ENCODE measurements around the gene NUP50. TPM values are rescaled to one million over a fixed set of nuclear protein-coding genes. Genes with fewer than 3 reads are reported as not detected.
A peak's percentile ranks its signal among the peaks of the same experiment; 100 is the strongest.

NUP50 gene
- total RNA-seq, 2 experiments from 2014 or later = 151 to 154 TPM

DNA sequence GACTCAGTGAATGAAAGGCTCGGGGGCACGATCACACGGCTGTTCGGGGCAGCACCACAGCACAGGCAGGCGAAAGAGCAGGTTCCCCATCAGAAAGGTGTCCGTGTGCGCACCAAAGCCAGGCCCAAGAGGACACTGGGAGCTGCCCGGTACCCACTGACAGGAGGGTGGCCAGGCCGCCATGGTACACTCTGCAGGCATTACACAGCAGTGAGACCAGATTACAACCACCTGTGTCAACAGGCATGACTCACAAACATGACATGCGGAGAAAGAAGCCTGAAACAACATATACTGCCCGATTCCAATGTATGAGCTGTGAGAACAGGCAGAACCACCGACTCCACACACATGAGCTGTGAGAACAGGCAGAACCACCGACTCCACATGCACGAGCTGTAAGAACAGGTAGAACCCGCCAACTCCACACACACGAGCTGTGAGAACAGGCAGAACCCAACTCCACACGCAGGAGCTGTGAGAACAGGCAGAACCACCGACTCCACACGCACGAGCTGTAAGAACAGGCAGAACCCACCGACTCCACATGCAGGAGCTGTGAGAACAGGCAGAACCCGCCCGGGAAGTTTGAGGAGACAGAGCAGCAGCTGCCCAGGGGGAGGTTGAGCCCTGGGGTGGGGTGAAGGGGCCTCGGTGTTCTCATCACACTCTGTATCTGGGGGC is 44.4 kb downstream of the NUP50 start:
- H3K9me3 Mint-ChIP-seq = no peaks in the 10 kb centered on the region
- H3K4me3 Mint-ChIP-seq = no peak overlapping the region
- H3K27me3 Mint-ChIP-seq (ENCODE audit: low read depth) = no peaks in the 10 kb centered on the region
- intact Hi-C loops (cut with micrococcal nuclease) = loop anchor here (2.0 kb wide), 1 partner anchor 107 kb away; no protein-coding TSS in a partner anchor
- no peak for DNase-seq
- H3K4me1 Mint-ChIP-seq (ENCODE audit: low read depth) = no peaks in the 10 kb centered on the region
- peaks cover 1% of the 10 kb centered on the region for H3K36me3 Mint-ChIP-seq (ENCODE audit: low read depth)
- CTCF ChIA-PET = interaction anchor here (0.7 to 2.3 kb wide), 9 partner anchors 11 to 337 kb away, joined by 3 to 8 read pairs (median 4); no protein-coding TSS in a partner anchor
- H3K27ac Mint-ChIP-seq = no peak overlapping the region

- H3K9me3 Mint-ChIP-seq = no peaks in the 10 kb centered on the region
- H3K27me3 Mint-ChIP-seq (ENCODE audit: low read depth) = no peaks in the 10 kb centered on the region
- intact Hi-C loops (cut with micrococcal nuclease) = loop anchor here (2.0 kb wide), 1 partner anchor 108 kb away; no protein-coding TSS in a partner anchor
- peaks cover 1% of the 10 kb centered on the region for H3K36me3 Mint-ChIP-seq (ENCODE audit: low read depth)
- H3K4me3 Mint-ChIP-seq = no peak overlapping the region
- CTCF ChIA-PET = interaction anchor here (0.7 to 2.3 kb wide), 8 partner anchors 10 to 338 kb away, joined by 3 to 8 read pairs (median 4); no protein-coding TSS in a partner anchor
- no peak overlapping the region for H3K27ac Mint-ChIP-seq
- no peak for DNase-seq
- H3K4me1 Mint-ChIP-seq (ENCODE audit: low read depth) = no peaks in the 10 kb centered on the region
These were observed 44.9 kb downstream of the NUP50 start for GRCh38 chr22:45208696-45208992.

DNA sequence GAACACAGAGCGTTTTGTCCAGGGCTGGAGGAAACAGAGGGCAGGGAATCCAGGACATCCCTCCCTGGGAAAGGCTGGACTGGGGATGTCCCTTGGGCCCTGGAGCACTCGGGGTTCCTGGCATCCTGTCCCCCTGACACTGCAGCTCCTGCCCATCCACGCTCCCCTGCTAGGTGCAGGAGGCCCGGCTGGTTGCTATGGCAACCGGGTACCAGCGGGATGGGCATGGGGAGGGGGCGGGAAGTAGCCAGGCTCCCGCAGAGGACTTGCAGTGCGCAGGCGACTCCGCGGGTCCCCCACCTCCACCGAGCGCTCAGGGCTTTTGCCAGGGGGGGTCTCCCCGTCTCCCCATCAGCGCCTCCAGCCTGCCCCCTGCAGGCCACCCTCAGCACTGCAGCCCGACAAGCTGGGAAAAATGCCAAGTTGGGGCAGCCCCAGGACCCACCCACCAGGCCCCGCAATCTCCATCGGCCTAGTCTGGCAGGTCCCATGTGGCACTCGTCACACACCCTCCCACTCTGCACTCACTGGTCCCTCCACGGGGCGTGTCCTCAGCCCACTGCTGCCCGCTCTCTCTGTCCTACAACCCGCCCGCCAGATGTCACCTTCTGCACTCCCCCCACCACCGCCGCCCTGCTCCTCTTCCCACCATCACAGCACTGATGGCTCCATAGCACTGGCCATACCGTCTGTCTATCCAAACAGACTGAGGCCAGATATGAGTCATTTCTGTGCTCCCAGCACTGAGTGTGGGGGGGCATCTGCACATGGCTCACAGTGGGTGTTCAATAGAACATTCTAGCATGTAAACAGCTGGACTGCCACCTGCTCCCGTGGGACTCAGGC is 45.5 kb downstream of the NUP50 start:
- DNase-seq = peak; percentile 46
- CTCF ChIA-PET = interaction anchor here (0.7 to 2.3 kb wide), 6 partner anchors 10 to 107 kb away, joined by 3 to 8 read pairs (median 4); no protein-coding TSS in a partner anchor
- intact Hi-C loops (cut with micrococcal nuclease) = loop anchor here (2.0 kb wide), 1 partner anchor 108 kb away; no protein-coding TSS in a partner anchor
- no peaks in the 10 kb centered on the region for H3K27me3 Mint-ChIP-seq (ENCODE audit: low read depth)
- no peaks in the 10 kb centered on the region for H3K4me1 Mint-ChIP-seq (ENCODE audit: low read depth)
- no peaks in the 10 kb centered on the region for H3K9me3 Mint-ChIP-seq
- H3K4me3 Mint-ChIP-seq = no peak overlapping the region
- H3K27ac Mint-ChIP-seq = no peak overlapping the region
- peaks cover 1% of the 10 kb centered on the region for H3K36me3 Mint-ChIP-seq (ENCODE audit: low read depth)

- Mint-ChIP-seq H3K36me3 (ENCODE audit: low read depth) (peaks cover 1% of the 10 kb centered on the region), H3K4me1 (ENCODE audit: low read depth) (no peaks in the 10 kb centered on the region), H3K27me3 (ENCODE audit: low read depth) (no peaks in the 10 kb centered on the region), H3K9me3 (no peaks in the 10 kb centered on the region), H3K4me3 (no peak overlapping the region), H3K27ac (no peak overlapping the region)
- DNase-seq = no peak
- CTCF ChIA-PET = no interaction called here
- intact Hi-C loops (cut with micrococcal nuclease) = no loop called here
These were observed 46.4 kb downstream of the NUP50 start for GRCh38 chr22:45210174-45210573.

DNA sequence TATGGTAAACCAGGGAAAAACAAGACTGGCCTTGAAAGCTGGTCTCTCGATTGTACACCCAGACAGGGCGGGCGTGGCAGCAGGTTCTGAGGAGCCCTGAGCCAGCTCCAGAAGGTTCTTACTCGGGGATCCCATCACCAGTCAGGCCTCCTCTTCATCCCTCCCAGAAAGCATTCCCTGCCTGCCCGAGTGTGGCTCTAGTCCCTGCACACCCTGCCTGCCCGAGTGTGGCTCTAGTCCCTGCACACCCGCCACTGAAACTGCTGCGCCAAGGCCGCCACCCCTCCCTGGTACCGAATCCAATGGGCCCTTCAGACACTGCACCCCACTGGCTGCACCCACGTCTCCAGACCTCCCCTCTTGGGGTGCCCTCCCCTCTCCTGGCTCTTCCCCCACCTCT is 46.9 kb downstream of the NUP50 start:
- no peaks in the 10 kb centered on the region for H3K27me3 Mint-ChIP-seq (ENCODE audit: low read depth)
- no peak overlapping the region for H3K27ac Mint-ChIP-seq
- intact Hi-C loops (cut with micrococcal nuclease) = no loop called here
- no peaks in the 10 kb centered on the region for H3K9me3 Mint-ChIP-seq
- H3K4me3 Mint-ChIP-seq = no peak overlapping the region
- H3K4me1 Mint-ChIP-seq (ENCODE audit: low read depth) = no peaks in the 10 kb centered on the region
- CTCF ChIA-PET = interaction anchor here (1.0 kb wide), 1 partner anchor 10 kb away, joined by 3 read pairs; no protein-coding TSS in a partner anchor
- peaks cover 1% of the 10 kb centered on the region for H3K36me3 Mint-ChIP-seq (ENCODE audit: low read depth)
- no peak for DNase-seq

GRCh38 chr22:45210991-45211390 is 47.3 kb downstream of the NUP50 start:
- H3K9me3 Mint-ChIP-seq = no peaks in the 10 kb centered on the region
- CTCF ChIA-PET = interaction anchor here (1.0 kb wide), 1 partner anchor 9 kb away, joined by 3 read pairs; no protein-coding TSS in a partner anchor
- no peak for DNase-seq
- no peaks in the 10 kb centered on the region for H3K27me3 Mint-ChIP-seq (ENCODE audit: low read depth)
- intact Hi-C loops (cut with micrococcal nuclease) = no loop called here
- H3K36me3 Mint-ChIP-seq (ENCODE audit: low read depth) = peaks cover 1% of the 10 kb centered on the region
- H3K4me1 Mint-ChIP-seq (ENCODE audit: low read depth) = no peaks in the 10 kb centered on the region
- no peak overlapping the region for H3K4me3 Mint-ChIP-seq
- no peak overlapping the region for H3K27ac Mint-ChIP-seq

DNA sequence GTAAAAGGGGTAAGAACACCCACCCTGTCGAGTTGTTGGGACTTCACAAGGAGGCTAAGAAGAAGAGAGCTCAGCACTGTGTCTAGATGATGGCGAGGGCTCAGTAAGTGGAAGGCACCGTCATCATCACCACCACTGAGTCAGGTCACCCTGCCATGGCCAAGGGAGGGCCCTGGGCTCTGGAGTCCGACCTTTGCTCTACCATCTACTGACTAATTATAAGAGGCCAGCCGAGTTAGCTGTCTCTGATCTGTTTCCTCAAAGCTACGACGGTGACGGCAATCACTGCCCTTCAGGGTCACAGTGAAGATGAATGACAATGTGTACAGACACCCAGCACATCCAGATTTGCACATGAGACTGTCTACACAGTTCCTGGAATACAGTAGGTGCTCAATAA is 47.7 kb downstream of the NUP50 start:
- H3K4me3 Mint-ChIP-seq = no peak overlapping the region
- DNase-seq = no peak
- CTCF ChIA-PET = interaction anchor here (1.0 kb wide), 1 partner anchor 9 kb away, joined by 3 read pairs; no protein-coding TSS in a partner anchor
- H3K36me3 Mint-ChIP-seq (ENCODE audit: low read depth) = peaks cover 1% of the 10 kb centered on the region
- no peaks in the 10 kb centered on the region for H3K27me3 Mint-ChIP-seq (ENCODE audit: low read depth)
- intact Hi-C loops (cut with micrococcal nuclease) = no loop called here
- H3K9me3 Mint-ChIP-seq = no peaks in the 10 kb centered on the region
- H3K27ac Mint-ChIP-seq = no peak overlapping the region
- no peaks in the 10 kb centered on the region for H3K4me1 Mint-ChIP-seq (ENCODE audit: low read depth)

DNA sequence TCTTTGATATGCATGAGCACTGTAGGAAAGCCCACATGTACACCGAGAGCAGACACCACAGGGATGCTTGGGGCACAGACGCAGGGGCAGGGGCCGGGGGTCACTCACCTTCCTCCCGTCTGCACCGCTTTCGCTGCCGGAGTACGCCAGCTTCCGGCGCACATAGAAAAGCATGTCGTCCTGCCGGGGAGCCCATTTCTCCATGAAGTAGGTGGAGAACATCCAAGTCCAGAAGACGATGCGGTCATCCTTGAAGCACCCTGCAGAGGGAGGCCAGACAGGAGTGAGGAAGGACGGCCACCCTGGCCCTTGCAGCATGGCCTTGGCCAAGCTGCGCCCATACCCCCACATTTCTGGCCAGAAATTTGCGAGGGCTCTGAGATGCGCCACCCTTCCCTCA is 48.1 kb downstream of the NUP50 start:
- Mint-ChIP-seq H3K4me1 (ENCODE audit: low read depth) (no peaks in the 10 kb centered on the region), H3K9me3 (no peaks in the 10 kb centered on the region), H3K27ac (no peak overlapping the region), H3K4me3 (no peak overlapping the region), H3K27me3 (ENCODE audit: low read depth) (no peaks in the 10 kb centered on the region), H3K36me3 (ENCODE audit: low read depth) (peaks cover 1% of the 10 kb centered on the region)
- intact Hi-C loops (cut with micrococcal nuclease) = no loop called here
- CTCF ChIA-PET = no interaction called here
- no peak for DNase-seq

DNA sequence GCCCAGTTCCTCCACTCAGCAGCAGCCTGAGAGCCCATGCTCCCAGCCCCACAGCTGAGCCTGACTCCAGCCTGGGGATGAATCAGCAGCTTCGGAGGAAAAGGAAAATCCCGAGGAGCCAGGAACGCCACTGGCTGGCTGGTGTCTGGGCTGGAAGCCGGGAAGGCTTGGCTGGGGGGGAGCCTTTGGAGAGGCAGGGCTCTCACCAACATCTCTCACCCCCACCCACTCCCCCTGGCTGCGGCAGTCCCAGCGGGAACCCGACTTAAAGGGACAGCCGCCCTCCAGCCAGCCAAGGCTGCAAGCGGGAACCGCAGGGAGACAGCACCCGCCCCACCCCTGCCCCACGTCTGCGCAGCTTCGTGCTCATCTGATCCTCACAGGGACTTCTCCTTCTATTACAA is 48.6 kb downstream of the NUP50 start:
- H3K27ac Mint-ChIP-seq = no peak overlapping the region
- no peaks in the 10 kb centered on the region for H3K4me1 Mint-ChIP-seq (ENCODE audit: low read depth)
- intact Hi-C loops (cut with micrococcal nuclease) = no loop called here
- no peaks in the 10 kb centered on the region for H3K9me3 Mint-ChIP-seq
- no peaks in the 10 kb centered on the region for H3K27me3 Mint-ChIP-seq (ENCODE audit: low read depth)
- CTCF ChIA-PET = no interaction called here
- H3K36me3 Mint-ChIP-seq (ENCODE audit: low read depth) = peaks cover 1% of the 10 kb centered on the region
- no peak for DNase-seq
- H3K4me3 Mint-ChIP-seq = no peak overlapping the region

GRCh38 chr22:45212992-45213751 is 49.4 kb downstream of the NUP50 start:
- intact Hi-C loops (cut with micrococcal nuclease) = no loop called here
- Mint-ChIP-seq H3K27me3 (ENCODE audit: low read depth) (no peaks in the 10 kb centered on the region), H3K27ac (no peak overlapping the region), H3K4me3 (no peak overlapping the region), H3K9me3 (no peaks in the 10 kb centered on the region), H3K4me1 (ENCODE audit: low read depth) (no peaks in the 10 kb centered on the region), H3K36me3 (ENCODE audit: low read depth) (peaks cover 1% of the 10 kb centered on the region)
- CTCF ChIA-PET = no interaction called here
- DNase-seq = no peak

DNA sequence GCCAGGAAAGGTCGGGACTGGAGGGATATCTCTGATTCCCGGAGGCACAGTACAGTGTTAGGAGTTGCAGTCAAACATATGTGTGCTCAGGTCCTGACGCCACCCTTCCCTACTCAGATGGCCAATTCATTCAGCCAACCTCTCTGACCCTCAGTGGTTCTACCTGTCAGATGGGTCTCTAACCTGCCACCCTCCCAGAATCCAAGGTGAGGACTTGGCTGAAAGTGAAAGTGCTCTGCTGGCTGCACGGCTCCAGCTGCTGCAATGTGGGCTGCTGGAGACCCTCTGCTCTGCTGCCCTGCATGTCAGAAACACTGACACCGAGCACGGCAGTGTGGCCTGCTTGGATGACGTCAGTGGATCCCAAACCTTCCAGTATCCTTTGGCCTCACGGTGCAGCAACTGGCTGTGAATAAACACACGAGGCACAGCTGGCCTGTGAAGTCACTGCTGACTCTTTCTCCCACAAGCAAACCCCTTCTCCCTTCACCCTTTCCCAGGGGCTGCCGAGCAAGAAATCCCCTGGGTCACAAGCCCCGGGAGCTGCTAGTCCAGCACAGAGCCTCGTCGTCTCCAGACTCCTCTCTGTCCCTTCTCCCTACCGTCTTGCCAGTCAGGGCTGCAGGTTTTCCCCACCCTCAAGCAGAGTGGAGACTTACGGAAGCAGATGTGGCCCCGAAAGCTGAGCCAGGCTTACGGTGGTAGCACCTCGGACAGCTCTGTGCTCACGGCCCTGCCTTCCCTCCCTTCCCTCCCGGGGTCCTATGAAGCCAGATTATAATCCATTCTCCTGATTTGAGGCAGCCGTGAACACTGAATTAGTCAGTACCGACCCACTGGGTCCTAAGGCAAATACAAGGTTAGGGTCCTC is 52.6 kb downstream of the NUP50 start:
- H3K36me3 Mint-ChIP-seq (ENCODE audit: low read depth) = no peaks in the 10 kb centered on the region
- CTCF ChIA-PET = no interaction called here
- no peak for DNase-seq
- peaks cover 11% of the 10 kb centered on the region for H3K4me1 Mint-ChIP-seq (ENCODE audit: low read depth)
- no peak overlapping the region for H3K27ac Mint-ChIP-seq
- H3K4me3 Mint-ChIP-seq = no peak overlapping the region
- H3K27me3 Mint-ChIP-seq (ENCODE audit: low read depth) = no peaks in the 10 kb centered on the region
- intact Hi-C loops (cut with micrococcal nuclease) = no loop called here
- no peaks in the 10 kb centered on the region for H3K9me3 Mint-ChIP-seq

All from activated naive CD4-positive, alpha-beta T cell treated with anti-CD3 and anti-CD28 coated beads for 36 hours (primary cell).